ENCODE results near the gene ZNF853.

- TF ChIP-seq POLR2A (IDR thresholded peaks at IDR 0.05) (no peak), CTCF (IDR thresholded peaks at IDR 0.05) (no peak)
Observed at GRCh38 chr7:6565655-6566054, 49.8 kb upstream of the ZNF853 start.

Data from body of pancreas (tissue), 4 donors.